Measurements from ENCODE around the gene CYP27B1. TPM values are rescaled to one million over a fixed set of nuclear protein-coding genes. Genes with fewer than 3 reads are reported as not detected.
A peak's percentile ranks its signal among the peaks of the same experiment; 100 is the strongest.

The CYP27B1 gene
- polyA plus RNA-seq, 1 experiment, result 0.29 TPM

GRCh38 chr12:57772429-57773322, 5.8 kb upstream of the CYP27B1 start, which contains the start of gene EEF1AKMT3:
Gene EEF1AKMT3, plus strand, starts transcription at chr12:57772614. Its CDS starts 111 bp downstream, at chr12:57772725.
- Histone ChIP-seq H3K27me3 (ENCODE audit: control insufficient read depth, insufficient read depth, low read length) (no peaks in the 10 kb centered on the region), H3K27ac (ENCODE audit: low read depth, low read length) (peak within 1 kb of the TSS; percentile 99), H3K9me3 (ENCODE audit: control insufficient read depth, insufficient read depth, low read length) (no peaks in the 10 kb centered on the region; the same call in 1 of the 2 replicates), H3K4me3 (ENCODE audit: low read depth, low read length) (peak within 1 kb of the TSS; percentile 98)
- ChIA-PET POLR2A (interaction anchor here (0.6 to 1.2 kb wide), 5 partner anchors 17 to 92 kb away, joined by 3 to 8 read pairs (median 5); partner anchors contain the start of genes CDK4, MARCHF9 and TSPAN31), CTCF (interaction anchor here (1.0 to 1.3 kb wide), 2 partner anchors 10 to 16 kb away, joined by 3 to 6 read pairs; partner anchors contain the start of gene TSFM)
- DNase-seq (ENCODE audit: low read depth, low spot score), result no peak
- no peak for TF ChIP-seq CTCF (IDR thresholded peaks at IDR 0.05; ENCODE audit: low read depth, low read length)

- TF ChIP-seq CTCF (IDR thresholded peaks at IDR 0.05; ENCODE audit: low read depth, low read length), result no peak
- POLR2A ChIA-PET, result interaction anchor here (0.6 to 1.2 kb wide), 5 partner anchors 17 to 92 kb away, joined by 3 to 8 read pairs (median 5); partner anchors contain the start of genes CDK4, MARCHF9 and TSPAN31
- peak within 1 kb of the TSS; percentile 98 for H3K4me3 ChIP-seq (ENCODE audit: low read depth, low read length)
- CTCF ChIA-PET, result interaction anchor here (1.0 to 1.3 kb wide), 2 partner anchors 11 to 15 kb away, joined by 3 to 6 read pairs; partner anchors contain the start of gene TSFM
- peaks cover under 1% of the 10 kb centered on the region for H3K27me3 ChIP-seq (ENCODE audit: control insufficient read depth, insufficient read depth, low read length)
- peak within 1 kb of the TSS; percentile 99 for H3K27ac ChIP-seq (ENCODE audit: low read depth, low read length)
- DNase-seq (ENCODE audit: low read depth, low spot score), result peak; percentile 83
- H3K9me3 ChIP-seq (ENCODE audit: control insufficient read depth, insufficient read depth, low read length), result no peaks in the 10 kb centered on the region; the same call in 1 of the 2 replicates
Observed at GRCh38 chr12:57771873-57772428, 5.1 kb upstream of the CYP27B1 start, which contains the start of gene METTL1. Gene METTL1, minus strand, starts transcription at chr12:57772105. Its CDS starts 22 bp downstream, at chr12:57772083.

- CTCF ChIA-PET, result interaction anchor here (1.3 kb wide), 1 partner anchor 15 kb away, joined by 6 read pairs; no protein-coding TSS in a partner anchor
- peak; percentile 67 for DNase-seq (ENCODE audit: low read depth, low spot score)
- Histone ChIP-seq H3K27ac (ENCODE audit: low read depth, low read length) (peak overlapping the region; percentile 99), H3K9me3 (ENCODE audit: control insufficient read depth, insufficient read depth, low read length) (no peaks in the 10 kb centered on the region; the same call in 1 of the 2 replicates), H3K4me3 (ENCODE audit: low read depth, low read length) (peak overlapping the region; percentile 98), H3K27me3 (ENCODE audit: control insufficient read depth, insufficient read depth, low read length) (peaks cover 7% of the 10 kb centered on the region)
- POLR2A ChIA-PET, result interaction anchor here (0.8 to 1.2 kb wide), 3 partner anchors 19 to 93 kb away, joined by 3 to 8 read pairs (median 5); partner anchors contain the start of genes CDK4 and TSPAN31
- TF ChIP-seq CTCF (IDR thresholded peaks at IDR 0.05; ENCODE audit: low read depth, low read length), result no peak
Observed at GRCh38 chr12:57771236-57771872, 4.5 kb upstream of the CYP27B1 start.

GRCh38 chr12:57770734-57771133, 3.9 kb upstream of the CYP27B1 start:
- no peak for DNase-seq (ENCODE audit: low read depth, low spot score)
- no peak overlapping the region for H3K27ac ChIP-seq (ENCODE audit: low read depth, low read length)
- peaks cover 13% of the 10 kb centered on the region for H3K27me3 ChIP-seq (ENCODE audit: control insufficient read depth, insufficient read depth, low read length)
- no peaks in the 10 kb centered on the region; the same call in 1 of the 2 replicates for H3K9me3 ChIP-seq (ENCODE audit: control insufficient read depth, insufficient read depth, low read length)
- ChIA-PET POLR2A (no interaction called here), CTCF (no interaction called here)
- TF ChIP-seq CTCF (IDR thresholded peaks at IDR 0.05; ENCODE audit: low read depth, low read length), result no peak
- peak overlapping the region; percentile 98; the same call in 1 of the 2 replicates for H3K4me3 ChIP-seq (ENCODE audit: low read depth, low read length)

All from AG04450 (cell line).